KMS-11 (cell line): ENCODE measurements around the gene GATA2.

Experiments
- H2AFZ ChIP-seq: fragments of 200-600 bp; sonication (generic); 2 replicates; pipeline ENCODE4 v1.6.1; 2016; ENCODE audit warnings: antibody characterized with exemption, mixed run types, low read depth
- H3K27ac ChIP-seq: fragments of 200-600 bp; sonication (generic); 2 replicates; pipeline ENCODE4 v1.6.1; 2016; ENCODE audit warnings: mild to moderate bottlenecking, mixed run types
- H3K27me3 ChIP-seq: fragments of 200-600 bp; sonication (generic); 2 replicates; pipeline ENCODE4 v1.6.1; 2017; ENCODE audit warnings: mild to moderate bottlenecking, low read depth, mixed run types, moderate library complexity; ENCODE audit not compliant: insufficient read depth
- H3K36me3 ChIP-seq: fragments of 200-600 bp; sonication (generic); 2 replicates; pipeline ENCODE4 v1.6.1; 2017; ENCODE audit warnings: mild to moderate bottlenecking, mixed run types; ENCODE audit not compliant: insufficient read depth
- H3K4me1 ChIP-seq: fragments of 200-600 bp; sonication (generic); 2 replicates; pipeline ENCODE4 v1.6.1; 2016; ENCODE audit warnings: mild to moderate bottlenecking, low read depth, mixed run types; ENCODE audit not compliant: poor library complexity, severe bottlenecking
- H3K4me2 ChIP-seq: fragments of 200-600 bp; sonication (generic); 2 replicates; pipeline ENCODE4 v1.7.0; 2016; ENCODE audit warnings: mild to moderate bottlenecking, mixed run types
- H3K4me3 ChIP-seq: fragments of 200-600 bp; sonication (generic); IDR thresholded peaks from 2 replicates; pipeline ENCODE4 v1.6.1; 2017; ENCODE audit warnings: low read depth, low read length, mixed read lengths; ENCODE audit not compliant: insufficient read depth
- H3K79me2 ChIP-seq: fragments of 200-600 bp; sonication (generic); 2 replicates; pipeline ENCODE4 v1.6.1; 2016; ENCODE audit warnings: low read depth, mixed run types; ENCODE audit not compliant: insufficient read depth
- H3K9ac ChIP-seq: fragments of 200-600 bp; sonication (generic); 2 replicates; pipeline ENCODE4 v1.6.1; 2016; ENCODE audit warnings: mild to moderate bottlenecking, mixed run types
- H4K20me1 ChIP-seq: fragments of 200-600 bp; sonication (generic); 2 replicates; pipeline ENCODE4 v1.6.1; 2016; ENCODE audit warnings: mild to moderate bottlenecking, mixed run types; ENCODE audit not compliant: insufficient read depth
- CTCF ChIP-seq: fragments of 200-600 bp; sonication (generic); conservative IDR thresholded peaks from 2 replicates; pipeline ENCODE4 v1.6.1; 2017; ENCODE audit warnings: low read depth, mild to moderate bottlenecking, antibody characterized with exemption, low read length, moderate library complexity, mixed read lengths

The GATA2 gene

DNA sequence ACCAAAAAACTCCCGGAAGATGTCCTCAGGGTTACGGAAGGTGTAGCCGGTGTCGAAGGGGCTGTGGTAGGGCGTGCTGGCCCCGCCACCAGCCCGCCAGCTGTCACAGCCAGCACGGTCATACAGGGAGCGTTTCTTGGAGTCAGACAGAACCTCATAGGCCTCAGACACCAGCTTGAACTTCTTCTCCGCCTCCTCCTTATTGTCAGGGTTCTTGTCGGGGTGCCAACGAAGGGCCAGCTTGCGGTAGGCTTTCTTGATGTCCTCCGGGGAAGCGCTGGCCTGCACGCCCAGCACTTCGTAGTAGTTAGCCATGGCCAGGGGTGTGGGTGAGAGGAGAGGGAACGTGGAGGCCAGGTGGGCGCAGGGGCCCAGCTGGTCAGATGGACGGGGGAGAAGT, 30.1 kb downstream of the GATA2 start:
- H3K4me3 ChIP-seq: no peak overlapping the region
- peaks cover 95% of the 10 kb centered on the region for H3K27me3 ChIP-seq

GRCh38 chr3:128462341-128462910, 30.6 kb downstream of the GATA2 start:
- H3K9ac ChIP-seq: no peak overlapping the region
- H2AFZ ChIP-seq: no peak overlapping the region
- H3K27ac ChIP-seq: no peak overlapping the region
- no peaks in the 10 kb centered on the region for H3K4me1 ChIP-seq
- no peaks in the 10 kb centered on the region for H3K79me2 ChIP-seq
- H3K4me2 ChIP-seq: no peak overlapping the region
- no peaks in the 10 kb centered on the region for H4K20me1 ChIP-seq
- H3K36me3 ChIP-seq: no peaks in the 10 kb centered on the region
- TF ChIP-seq CTCF: no peak
- H3K4me3 ChIP-seq: no peak overlapping the region
- H3K27me3 ChIP-seq: peaks cover 95% of the 10 kb centered on the region

More for the DNA sequence above, 30.1 kb downstream of the GATA2 start:
- no peak overlapping the region for H3K27ac ChIP-seq
- H4K20me1 ChIP-seq: no peaks in the 10 kb centered on the region
- no peaks in the 10 kb centered on the region for H3K79me2 ChIP-seq
- no peak overlapping the region for H2AFZ ChIP-seq
- H3K36me3 ChIP-seq: no peaks in the 10 kb centered on the region
- no peaks in the 10 kb centered on the region for H3K4me1 ChIP-seq
- H3K4me2 ChIP-seq: no peak overlapping the region
- TF ChIP-seq CTCF: no peak
- H3K9ac ChIP-seq: no peak overlapping the region

DNA sequence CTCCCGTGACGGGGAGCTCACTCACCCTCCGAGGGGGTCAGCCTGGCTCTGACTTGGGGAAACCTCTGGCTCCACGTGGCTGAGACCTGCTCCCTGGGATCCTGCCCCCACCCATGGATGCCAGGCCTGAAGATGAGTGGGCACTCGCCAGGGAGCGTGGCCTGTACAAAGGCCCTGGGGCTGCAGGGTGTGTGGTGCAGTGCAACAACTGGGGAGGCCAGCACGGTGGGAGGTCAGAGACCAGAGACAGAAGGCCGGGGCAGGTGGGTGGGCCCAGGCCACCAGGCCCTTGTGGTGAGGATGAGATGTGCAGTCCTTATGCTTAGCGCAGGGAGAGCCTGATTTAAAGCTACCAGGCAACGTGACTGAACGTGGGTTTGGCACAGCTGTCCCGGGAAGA, 31.3 kb downstream of the GATA2 start:
- Histone ChIP-seq H3K36me3 (no peaks in the 10 kb centered on the region), H3K4me1 (no peaks in the 10 kb centered on the region), H3K79me2 (no peaks in the 10 kb centered on the region), H3K4me2 (no peak overlapping the region), H3K27ac (no peak overlapping the region), H2AFZ (no peak overlapping the region), H3K4me3 (no peak overlapping the region), H3K9ac (no peak overlapping the region), H3K27me3 (peaks cover 92% of the 10 kb centered on the region), H4K20me1 (no peaks in the 10 kb centered on the region)
- no peak for TF ChIP-seq CTCF

- no peak for TF ChIP-seq CTCF
- H3K27ac ChIP-seq: no peak overlapping the region
- no peak overlapping the region for H3K4me2 ChIP-seq
- no peak overlapping the region for H2AFZ ChIP-seq
- no peaks in the 10 kb centered on the region for H3K4me1 ChIP-seq
- H3K27me3 ChIP-seq: peaks cover 94% of the 10 kb centered on the region
- no peak overlapping the region for H3K9ac ChIP-seq
- H3K4me3 ChIP-seq: no peak overlapping the region
- H3K79me2 ChIP-seq: no peaks in the 10 kb centered on the region
- no peaks in the 10 kb centered on the region for H4K20me1 ChIP-seq
- no peaks in the 10 kb centered on the region for H3K36me3 ChIP-seq
These were observed 33.6 kb downstream of the GATA2 start for GRCh38 chr3:128459461-128459820.
